HG02970 (cell line): ENCODE measurements around the gene PTPRO.

ENCODE experiments used
- ATAC-seq: cut with Tn5 transposase; IDR thresholded peaks from one replicate; pipeline ENCODE4 v1.9.1; 2021; ENCODE audit warnings: mild to moderate bottlenecking, moderate library complexity, moderate number of reproducible peaks; ENCODE audit not compliant: unreplicated experiment, low FRiP score

Gene PTPRO

DNA sequence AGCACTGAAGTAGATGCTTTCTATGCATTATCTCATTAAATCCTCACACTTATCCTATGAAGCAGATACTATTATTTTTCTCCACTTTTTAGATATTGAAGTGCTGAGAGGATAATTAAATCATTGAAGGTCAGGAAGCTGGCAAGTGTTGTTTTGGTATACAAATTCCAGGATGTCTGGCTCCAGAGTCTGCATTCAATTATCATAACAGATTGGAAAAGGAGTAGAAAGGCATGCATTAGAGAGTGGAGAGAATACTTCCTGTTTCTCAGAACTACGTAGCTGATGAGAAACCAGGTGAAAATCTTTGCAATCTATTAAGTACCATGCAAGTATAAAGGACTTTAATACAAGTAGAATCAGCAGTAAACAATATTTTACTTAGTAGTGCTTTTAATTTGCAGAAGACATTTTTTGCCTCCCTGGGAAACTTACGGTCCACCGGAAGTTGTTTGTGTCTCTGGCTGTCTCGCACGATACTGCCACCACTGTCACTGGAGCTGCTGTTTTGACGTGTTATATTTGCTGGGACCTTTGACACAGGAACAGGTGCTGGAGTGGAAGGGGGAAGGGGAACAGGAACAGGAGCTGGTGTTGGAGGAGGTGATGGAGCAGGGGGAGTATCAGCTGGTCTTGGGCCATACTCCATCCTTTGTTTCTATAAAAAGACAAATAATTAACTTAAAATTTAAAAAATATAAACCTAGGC lies 308.9 kb downstream of the PTPRO start:
- ATAC-seq = no peak

DNA sequence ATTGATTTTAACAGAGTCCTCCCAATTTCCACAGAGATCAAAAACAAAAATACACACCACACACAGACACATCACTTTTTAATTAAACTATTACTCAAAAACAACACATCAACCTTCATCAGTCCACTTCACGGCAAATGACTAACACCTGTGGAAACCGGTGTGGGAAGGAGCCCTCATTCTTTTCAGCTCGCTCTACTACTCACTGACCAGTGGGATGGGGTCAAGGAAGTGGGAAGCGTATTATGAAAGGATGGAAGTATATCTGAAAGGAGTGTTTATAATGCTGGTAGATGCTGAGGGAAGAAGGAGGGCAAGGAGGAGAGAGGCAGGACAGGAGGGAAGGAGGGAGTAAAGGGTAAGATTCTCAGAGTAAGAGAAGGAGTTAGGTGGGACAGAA lies 310.4 kb downstream of the PTPRO start:
- no peak for ATAC-seq

DNA sequence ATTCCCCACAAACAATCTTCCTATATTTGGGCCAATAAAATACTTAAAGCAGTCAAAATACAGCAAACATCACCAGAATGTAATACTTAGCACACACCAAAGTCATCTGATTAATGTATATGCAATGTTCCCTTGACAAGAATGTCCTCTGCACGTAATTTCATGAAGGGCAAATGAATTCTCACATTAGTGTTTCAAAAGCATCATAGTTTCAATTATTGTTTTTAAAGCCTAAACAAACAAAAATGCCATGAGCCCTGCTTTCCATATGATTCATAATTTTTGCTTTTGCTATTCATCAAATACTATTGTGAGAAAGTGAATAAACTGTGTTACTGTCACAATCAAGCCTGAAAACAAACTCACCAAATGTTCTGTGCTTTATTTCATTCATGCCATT lies 310.9 kb downstream of the PTPRO start:
- ATAC-seq = no peak

DNA sequence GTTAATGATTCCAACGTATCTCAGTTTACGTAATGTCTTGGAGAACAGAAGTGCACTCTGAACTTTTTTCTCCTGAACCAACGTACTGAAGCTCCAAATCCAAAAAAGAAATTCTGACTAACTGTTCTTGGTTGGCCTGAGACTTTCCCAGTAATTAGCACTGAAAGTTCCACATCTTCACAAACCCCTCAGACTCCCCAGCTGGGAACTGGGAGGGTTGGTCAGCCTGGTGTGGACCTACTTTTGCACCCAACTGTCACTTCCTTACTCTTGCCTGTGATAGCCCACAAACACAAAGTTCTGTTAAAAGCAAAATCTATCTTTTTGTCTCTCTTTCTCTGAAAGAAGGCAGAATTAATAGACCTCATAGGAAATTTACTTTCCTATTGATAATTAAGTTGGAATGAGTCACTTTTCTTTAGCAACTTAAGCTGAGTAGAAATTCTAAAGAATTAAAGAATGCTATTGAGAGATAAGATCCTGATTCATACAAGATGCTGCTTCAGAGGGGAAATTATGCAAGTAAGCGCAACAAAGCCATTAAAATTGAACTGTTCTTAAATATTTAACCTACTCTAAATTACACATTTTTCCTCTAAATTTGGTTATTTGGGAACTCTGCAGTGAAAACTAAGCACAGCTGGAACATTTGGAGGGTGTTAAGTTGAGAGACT lies 311.8 kb downstream of the PTPRO start:
- ATAC-seq = no peak

DNA sequence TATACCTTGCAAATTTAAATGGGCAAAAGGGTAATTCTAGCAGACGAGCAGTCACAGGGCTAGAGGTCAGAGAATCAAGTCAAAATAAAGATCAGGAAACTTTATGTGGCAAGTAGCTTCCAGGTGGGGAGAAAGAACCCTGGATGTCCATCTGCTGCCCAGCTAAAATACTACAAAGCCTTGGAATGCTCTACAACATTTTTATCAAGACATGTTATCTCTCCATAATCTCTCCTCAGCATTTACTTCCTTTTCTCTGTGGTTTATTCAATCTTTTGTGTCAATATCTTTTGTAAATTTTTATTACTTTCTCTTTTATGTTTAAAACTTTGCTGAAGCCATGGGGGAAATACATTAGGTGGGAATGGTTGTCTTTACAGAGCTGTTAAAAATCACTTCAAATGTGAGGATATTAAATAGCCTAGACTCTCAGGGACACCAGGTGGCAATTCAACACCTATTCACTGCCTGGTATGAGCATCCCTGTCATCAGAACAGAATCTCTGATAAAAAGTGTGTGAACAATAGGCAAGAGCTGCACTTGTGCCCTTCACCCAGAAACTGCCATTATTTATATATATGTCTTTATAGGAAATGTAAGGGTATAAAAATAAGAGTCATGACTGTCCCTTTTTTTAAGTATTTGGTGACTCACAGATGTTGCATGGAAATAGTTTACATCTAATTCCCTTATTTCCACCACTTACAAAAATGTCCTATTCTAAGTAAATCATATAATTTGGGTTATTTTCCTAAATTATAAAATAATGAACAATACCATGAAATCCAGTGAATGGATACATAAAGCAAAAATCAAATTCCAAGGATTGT lies 314.0 kb downstream of the PTPRO start:
- ATAC-seq = no peak

DNA sequence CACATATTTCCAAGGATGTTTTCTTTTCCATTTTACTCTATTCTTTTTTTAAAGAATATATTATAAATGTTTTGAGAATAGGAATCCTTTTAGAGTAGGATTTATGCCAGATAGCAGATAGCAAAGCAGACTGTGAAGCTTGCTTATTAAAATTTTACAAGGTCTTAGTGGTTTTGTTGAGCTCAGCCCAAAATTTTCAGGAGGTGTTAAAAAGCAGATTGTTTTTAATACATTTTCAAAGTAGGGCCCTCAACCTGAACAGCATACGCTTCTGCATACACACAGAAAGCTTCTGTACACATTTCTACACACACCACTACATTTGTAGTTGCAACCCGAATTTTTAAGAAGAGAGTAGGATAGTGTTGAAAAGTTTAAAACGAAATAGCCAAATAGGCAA lies 315.9 kb downstream of the PTPRO start:
- no peak for ATAC-seq

DNA sequence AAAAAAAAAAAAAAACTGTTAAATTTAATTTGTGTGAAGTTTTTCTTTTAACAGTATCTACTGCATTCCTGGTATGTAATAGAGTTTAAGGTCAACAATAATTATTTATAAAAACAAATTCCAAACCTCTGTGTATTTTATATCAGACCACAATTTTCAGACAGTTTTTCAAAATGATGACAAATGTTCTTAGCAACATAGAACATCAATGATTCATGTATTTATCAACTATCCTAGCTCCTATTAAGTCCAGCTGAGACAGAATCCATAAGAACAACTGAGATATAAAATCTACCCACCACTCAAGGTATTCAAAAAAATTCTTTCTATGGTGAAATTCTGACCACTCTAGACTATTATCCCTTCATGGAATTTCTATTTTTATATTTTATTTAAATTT lies 322.4 kb downstream of the PTPRO start:
- no peak for ATAC-seq

DNA sequence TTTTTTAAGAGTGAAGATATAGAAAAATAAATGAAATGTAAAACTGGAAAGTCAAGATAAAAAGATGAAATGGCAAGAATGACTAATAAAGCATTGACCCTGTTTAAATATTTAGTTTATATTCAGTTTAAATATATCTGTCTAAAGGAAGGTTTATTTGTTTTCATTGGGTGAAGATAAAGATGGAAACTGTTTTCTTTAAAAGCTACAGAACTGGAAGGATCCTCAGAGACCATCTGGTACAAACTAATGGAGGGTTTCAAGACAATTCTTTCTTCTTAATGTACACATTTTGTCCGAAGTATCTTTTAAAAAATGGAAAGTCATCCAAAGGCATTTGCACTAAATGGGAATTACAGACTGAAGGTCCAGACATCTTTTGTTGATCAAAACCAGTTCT lies 324.3 kb downstream of the PTPRO start:
- no peak for ATAC-seq
